ENCODE results near the gene MCC.

GRCh38 chr5:113065626-113066025, 422.6 kb downstream of the MCC start:
- TF ChIP-seq EZH2phosphoT487 (IDR thresholded peaks at IDR 0.05; ENCODE audit: insufficient read depth, low read depth): no peak
- no peak for TF ChIP-seq EZH2 (IDR thresholded peaks at IDR 0.05; ENCODE audit: insufficient read depth, poor library complexity, severe bottlenecking)
